Upper lobe of left lung (tissue), 4 donors: ENCODE results near the gene TCP11.

Source experiments
- EP300 ChIP-seq, 4 donors: sonication (generic); formaldehyde crosslinking; IDR thresholded peaks; one replicate each; pipeline ENCODE4 v1.5.1; 2017; ENCODE audit warnings: antibody characterized with exemption in 4 of 4, control low read depth in 2 of 4
- POLR2A ChIP-seq, 4 donors: fragments of 450-650 bp; IDR thresholded peaks; one replicate each; pipeline ENCODE4 v1.5.1; 2016 to 2017; ENCODE audit warnings: antibody characterized with exemption in 4 of 4, mild to moderate bottlenecking in 2 of 4
- POLR2AphosphoS5 ChIP-seq, 2 donors: sonication (generic); formaldehyde crosslinking; IDR thresholded peaks; one replicate each; pipeline ENCODE4 v1.5.1; 2017; ENCODE audit warnings: antibody characterized with exemption in 2 of 2
- TF ChIP-seq, protein P1 (sequence below), 6 experiments: fragments of 450-650 bp in 4 of 6; fragments of 200-600 bp in 2 of 6; sonication (generic) in 2 of 6; IDR thresholded peaks; one replicate each; pipeline ENCODE4 v1.5.1; 2016 to 2019; ENCODE audit warnings: antibody characterized with exemption in 6 of 6

DNA sequence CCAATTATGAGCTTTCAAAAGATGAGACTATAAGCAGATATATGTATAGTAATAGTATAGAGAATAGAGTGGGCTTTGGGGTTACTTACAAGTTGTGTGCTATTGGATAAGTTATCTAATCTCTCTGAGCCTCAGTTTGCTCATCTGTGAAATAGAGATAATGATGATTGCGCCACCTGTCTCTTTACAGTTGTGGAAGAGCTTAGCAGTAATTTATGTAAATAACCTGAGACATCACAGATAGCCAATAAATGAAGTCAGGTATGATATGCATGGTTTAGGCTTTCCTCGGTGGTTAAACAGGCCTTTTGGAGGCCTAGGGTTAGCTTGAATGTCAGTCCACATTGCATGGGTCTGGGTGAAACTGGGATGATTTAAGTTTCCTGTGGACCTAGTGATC, 42.8 kb upstream of the TCP11 start:
- no peak for TF ChIP-seq POLR2A (IDR thresholded peaks at IDR 0.05)
- TF ChIP-seq, protein P1, sequence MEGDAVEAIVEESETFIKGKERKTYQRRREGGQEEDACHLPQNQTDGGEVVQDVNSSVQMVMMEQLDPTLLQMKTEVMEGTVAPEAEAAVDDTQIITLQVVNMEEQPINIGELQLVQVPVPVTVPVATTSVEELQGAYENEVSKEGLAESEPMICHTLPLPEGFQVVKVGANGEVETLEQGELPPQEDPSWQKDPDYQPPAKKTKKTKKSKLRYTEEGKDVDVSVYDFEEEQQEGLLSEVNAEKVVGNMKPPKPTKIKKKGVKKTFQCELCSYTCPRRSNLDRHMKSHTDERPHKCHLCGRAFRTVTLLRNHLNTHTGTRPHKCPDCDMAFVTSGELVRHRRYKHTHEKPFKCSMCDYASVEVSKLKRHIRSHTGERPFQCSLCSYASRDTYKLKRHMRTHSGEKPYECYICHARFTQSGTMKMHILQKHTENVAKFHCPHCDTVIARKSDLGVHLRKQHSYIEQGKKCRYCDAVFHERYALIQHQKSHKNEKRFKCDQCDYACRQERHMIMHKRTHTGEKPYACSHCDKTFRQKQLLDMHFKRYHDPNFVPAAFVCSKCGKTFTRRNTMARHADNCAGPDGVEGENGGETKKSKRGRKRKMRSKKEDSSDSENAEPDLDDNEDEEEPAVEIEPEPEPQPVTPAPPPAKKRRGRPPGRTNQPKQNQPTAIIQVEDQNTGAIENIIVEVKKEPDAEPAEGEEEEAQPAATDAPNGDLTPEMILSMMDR (IDR thresholded peaks at IDR 0.05) = no peak
- no peak for TF ChIP-seq EP300 (IDR thresholded peaks at IDR 0.05)
- no peak for TF ChIP-seq POLR2AphosphoS5 (IDR thresholded peaks at IDR 0.05)
